ENCODE data around the gene IRF1.

IRF1 gene

GRCh38 chr5:132473019-132473531, 17.5 kb downstream of the IRF1 start:
- no peak for DNase-seq

GRCh38 chr5:132472431-132472830, 18.1 kb downstream of the IRF1 start:
- no peak for DNase-seq

- DNase-seq = no peak
Measured at GRCh38 chr5:132471944-132472343, 18.6 kb downstream of the IRF1 start.

GRCh38 chr5:132471151-132471907, 19.2 kb downstream of the IRF1 start:
- peak; percentile 62 for DNase-seq

- DNase-seq = no peak
Measured at GRCh38 chr5:132470596-132470995, 20.0 kb downstream of the IRF1 start.

DNA sequence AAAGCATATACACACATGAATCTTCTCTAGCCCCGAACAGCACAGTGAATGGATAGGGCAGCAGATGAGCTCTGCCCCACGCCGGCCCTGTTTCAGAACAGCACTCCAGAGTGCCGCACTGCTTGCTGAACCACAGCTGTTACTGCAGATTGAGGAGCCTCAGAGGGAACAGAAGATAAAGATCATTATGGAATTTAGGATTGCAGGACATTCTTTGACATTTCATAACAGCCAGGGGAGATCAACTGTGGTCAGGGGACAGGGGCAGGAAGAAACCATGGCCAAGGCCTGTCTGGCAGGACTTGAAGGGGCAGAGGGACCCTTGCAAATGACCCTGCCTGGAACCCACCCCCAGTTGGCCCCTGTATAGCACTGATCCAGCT, 20.6 kb downstream of the IRF1 start:
- DNase-seq = no peak

GRCh38 chr5:132469380-132470009, 21.1 kb downstream of the IRF1 start:
- no peak for DNase-seq

- DNase-seq = no peak
Measured at GRCh38 chr5:132468656-132469379, 21.8 kb downstream of the IRF1 start.

DNA sequence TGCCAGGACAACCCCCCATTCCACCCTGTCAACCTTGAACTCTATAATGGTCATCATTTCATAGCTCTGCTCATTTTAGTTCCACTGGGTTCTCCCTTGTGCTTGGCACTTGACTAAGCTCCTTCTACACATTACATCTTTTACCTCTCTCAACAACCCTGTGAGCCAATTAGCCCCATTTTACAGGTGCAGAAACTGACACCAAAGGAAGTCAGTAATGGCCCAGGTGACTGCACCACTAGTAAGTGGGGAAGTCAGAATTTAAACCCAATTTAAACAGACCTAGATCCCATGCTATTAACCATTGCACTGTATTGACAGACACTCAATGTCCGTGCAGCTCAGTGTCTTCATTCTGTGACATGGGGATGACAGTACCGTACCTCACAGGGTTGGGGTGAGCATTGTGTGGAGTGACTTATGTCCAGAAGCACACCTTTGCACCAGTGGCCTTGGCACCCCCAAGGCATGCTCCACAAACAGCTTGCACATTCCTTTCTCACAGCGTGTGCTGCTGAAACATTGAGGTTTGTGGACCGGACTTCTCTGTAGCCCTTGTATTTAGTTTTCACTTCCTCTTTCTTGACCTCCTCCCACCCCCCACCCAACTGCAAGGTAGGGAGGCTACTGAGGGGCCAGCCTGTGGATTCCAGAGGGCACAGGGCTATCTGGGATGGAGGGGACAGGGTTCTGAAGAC, 23.1 kb downstream of the IRF1 start:
- no peak for DNase-seq

GRCh38 chr5:132466433-132467286, 23.9 kb downstream of the IRF1 start:
- no peak for DNase-seq

- DNase-seq = no peak
Measured at GRCh38 chr5:132465059-132465707, 25.4 kb downstream of the IRF1 start.

GRCh38 chr5:132464156-132464939, 26.2 kb downstream of the IRF1 start:
- DNase-seq = no peak

DNA sequence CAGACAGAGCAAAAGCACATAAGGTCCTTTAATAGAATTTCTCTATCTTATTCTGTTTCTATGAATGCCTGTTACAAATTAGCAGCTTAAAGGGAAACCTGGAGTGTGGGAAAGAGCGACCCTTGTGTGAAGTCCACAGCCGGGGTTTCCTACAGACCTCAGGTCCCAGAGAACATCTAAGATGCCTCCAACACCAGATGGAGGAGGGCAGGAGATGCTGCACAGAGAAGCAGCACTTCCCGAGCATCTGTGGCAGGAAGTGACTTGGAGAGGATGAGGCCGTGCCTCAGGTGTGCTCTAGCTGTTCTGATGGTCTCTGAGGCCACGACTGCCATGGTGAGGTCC, 26.8 kb downstream of the IRF1 start:
- DNase-seq = no peak

DNA sequence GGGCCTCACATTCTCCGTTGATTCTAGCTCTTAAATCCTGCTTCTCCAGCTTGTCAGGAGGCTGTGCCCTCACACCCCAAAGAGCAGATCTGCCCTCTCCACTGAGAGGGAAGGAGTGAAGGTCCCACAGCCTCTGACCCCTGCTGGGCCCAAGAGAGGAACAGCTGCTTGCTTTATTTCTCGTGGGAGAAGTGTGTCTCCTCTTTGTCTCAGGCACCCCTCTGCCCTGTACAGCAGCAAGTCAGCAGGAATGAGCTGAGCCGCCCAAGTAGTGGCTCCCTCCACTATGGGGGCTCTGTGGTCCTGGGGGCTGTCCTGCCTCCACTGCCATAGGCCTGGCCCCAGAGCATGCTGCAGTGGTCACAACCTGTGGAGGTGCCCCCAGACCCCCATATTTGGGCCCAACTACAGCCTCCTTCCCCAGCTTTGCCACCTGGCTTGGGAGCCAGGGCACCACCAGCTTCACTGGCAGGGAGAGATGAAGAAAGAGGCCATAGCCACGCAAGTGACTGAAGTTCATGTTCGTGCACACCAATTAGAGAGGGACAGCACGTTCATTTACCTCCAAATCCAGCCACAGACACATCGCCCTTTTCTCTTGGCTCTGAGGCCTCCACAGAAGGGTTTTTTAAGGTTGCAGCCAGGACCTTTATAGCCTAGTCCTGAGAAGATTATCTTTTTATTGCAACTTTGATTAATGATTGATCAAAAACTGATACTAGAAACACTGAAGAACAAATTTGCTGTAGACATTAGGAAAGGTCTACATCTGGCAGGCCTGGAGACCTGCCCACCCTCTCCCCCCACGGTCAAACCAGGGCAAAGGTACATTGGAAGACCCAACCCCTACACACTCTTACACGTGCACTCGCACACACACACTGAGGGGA, 27.5 kb downstream of the IRF1 start:
- no peak for DNase-seq

DNA sequence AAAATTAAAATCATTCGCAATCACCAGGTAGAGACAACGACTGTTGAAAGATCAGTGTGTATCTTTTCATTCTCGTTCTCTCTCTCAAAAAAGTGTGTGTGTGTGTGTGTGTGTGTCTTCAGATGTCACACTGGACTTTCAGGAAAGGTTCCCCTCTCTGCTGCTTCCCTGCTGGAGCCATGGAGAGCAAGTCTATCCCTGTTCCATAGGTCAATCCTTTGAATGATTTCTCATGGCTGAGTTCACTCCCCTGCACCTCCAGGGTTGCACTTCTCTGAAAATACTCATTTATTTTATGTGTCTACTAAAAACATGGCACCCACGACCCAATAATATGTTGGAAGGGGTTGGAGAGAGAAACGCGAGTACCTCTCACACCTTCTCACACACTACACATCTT, 28.2 kb downstream of the IRF1 start:
- DNase-seq = no peak

GRCh38 chr5:132461569-132462070, 29.0 kb downstream of the IRF1 start:
- no peak for DNase-seq

- DNase-seq = no peak
Measured at GRCh38 chr5:132460846-132461568, 29.6 kb downstream of the IRF1 start.

- DNase-seq = no peak
Measured at GRCh38 chr5:132459983-132460838, 30.4 kb downstream of the IRF1 start.
